Measurements from ENCODE around the gene HAGHL.
"Not testable (repeated sequence)": the region's sequence is repeated elsewhere in the genome, so short reads cannot be mapped to it uniquely, and the experiment has no call there.

HAGHL gene

DNA sequence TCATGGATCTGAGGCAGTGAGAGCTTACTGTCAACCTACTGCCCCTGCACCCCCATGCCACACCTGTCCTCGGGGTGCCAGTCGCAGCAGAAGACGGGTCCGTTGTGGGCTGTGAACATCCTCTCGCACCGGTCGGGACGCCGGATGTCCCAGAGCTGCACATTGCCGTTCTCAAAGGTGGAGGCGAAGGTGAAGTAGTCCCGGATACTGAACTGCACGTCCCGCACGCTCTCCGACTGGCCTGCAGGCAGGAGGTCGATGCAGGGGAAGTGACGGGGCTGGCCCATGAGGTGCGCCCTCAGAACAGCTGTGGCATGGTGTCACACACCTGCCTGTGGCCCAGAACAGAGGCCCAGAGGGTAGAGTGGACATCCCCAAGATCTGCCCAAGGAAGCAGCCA is 39.4 kb upstream of the HAGHL start:
- DNase-seq: no peak

DNA sequence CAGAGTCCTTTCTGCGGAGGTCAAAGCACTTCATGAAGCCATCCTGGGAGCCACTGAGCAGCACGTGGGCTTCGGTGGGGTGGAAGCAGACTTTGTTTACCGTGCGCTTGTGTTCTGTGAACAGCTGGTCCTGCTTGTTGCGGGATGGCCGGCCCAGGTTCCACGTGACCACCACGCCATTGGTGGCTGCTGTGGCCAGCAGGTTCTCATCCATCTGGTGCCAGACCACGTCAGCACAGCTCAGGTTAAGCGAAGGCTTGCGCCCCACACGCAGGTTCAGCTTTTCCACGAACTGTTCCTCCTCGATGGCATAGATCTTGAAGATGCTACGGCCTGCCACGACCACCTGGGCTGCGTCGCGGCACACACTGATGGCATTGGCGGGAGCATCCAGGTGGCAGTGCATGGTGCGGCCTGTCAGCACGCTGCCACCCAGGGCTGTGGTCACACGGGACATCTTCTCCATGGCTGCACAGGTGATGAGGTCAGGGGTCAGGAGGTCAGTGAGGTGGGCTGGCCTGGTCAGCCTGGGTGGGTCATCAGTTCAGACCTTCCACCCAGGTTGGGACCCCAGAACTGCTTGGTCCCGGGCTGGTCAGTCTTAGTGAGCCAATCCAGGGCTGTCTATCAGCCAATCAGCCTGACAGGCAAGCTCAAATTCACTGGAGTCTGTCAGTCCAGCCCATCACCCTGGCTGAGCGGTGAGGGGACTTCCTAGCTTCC is 37.6 kb upstream of the HAGHL start:
- no peak for DNase-seq

DNA sequence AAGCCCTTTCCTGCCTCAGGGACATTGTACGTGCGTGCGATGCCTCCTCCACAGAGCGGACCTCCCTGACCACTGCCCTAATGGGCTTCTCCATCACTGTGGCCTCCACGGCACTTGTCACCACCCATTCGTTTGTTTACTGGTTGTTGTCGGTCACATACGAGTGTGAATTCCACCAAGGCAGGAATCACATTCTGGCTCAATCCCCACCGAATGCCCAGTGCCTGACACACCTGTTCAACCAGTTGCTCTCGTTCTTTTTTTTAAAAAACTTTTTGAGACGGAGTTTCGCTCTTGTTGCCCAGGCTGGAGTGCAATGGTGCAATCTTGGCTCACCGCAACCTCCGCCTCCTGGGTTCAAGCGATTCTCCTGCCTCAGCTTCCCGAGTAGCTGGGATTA is 35.7 kb upstream of the HAGHL start:
- not testable (repeated sequence) for DNase-seq

DNA sequence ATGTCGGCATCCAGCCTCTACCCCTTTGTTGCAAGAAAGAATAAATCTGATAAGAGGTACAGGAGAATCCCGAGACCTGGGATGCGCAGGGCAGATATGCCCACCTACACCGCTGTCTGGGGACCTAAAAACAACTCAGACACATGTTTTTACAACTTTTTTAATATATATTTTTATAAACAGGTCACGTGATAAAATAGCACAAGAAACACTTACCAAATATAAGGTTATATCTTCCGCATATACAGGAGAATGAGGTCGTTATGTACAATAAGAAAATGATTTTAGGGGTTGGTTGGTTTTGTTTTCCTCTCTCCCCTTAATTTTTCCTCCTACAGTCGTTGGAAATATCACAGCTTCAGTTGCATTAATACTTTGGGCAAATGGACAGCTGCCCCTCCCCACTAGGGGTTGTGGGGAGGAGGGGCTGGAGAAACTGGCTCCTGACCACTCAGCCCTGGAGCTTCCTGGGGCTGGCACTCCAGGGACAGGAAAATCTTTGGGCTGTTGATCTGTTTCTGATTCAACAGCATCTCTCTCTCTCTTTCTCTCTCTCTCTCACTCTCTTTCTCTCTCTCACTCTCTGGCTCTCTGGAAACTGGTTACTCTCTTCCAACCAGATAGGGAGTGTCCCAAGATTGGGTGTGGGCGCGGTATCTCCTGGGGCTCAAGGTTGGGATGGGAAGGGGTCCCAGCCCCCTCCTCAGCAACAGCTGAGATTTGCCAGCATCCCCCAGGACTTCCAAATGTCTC is 34.4 kb upstream of the HAGHL start:
- DNase-seq: no peak

DNA sequence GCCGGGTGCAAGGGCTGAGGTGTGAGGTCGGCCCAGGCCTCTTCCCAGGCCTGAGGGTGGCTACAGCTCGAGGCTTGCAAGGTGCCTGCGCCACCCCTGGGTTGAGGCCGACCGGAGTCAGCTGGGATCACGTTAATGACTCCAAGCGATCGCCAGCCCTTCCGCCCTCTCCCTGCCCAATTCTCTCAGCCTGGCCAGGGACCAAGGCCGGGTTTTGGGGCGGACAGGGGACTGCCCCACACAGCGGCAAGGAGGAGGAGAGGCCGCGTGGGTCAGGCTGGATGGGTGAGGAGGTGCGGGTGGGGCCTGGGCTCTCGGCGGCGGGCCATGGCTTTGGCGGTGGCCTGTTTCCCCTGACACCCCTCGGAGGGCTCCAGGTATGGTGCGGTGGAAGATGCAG is 33.5 kb upstream of the HAGHL start:
- no peak for DNase-seq

DNA sequence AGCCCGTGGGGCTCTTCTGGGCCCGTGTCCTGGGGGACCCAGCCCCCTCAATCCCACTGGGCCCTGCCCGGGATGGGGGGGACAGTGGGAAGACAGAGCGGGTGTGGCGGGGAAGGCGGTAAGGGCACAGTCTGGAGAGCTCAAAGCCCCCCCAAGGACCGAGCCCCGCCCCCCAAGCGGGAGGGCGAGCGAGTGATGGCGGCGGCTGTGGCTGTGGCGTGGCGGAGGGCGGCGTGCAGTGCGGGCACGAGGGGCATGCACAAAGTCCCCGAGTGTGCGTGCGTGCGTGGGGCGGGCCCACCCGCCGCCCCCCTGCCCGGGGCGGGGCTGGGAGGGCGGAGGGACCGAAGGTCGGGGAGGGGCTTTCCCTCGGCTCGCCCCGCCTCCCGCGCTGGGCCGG is 33.1 kb upstream of the HAGHL start:
- no peak for DNase-seq

DNA sequence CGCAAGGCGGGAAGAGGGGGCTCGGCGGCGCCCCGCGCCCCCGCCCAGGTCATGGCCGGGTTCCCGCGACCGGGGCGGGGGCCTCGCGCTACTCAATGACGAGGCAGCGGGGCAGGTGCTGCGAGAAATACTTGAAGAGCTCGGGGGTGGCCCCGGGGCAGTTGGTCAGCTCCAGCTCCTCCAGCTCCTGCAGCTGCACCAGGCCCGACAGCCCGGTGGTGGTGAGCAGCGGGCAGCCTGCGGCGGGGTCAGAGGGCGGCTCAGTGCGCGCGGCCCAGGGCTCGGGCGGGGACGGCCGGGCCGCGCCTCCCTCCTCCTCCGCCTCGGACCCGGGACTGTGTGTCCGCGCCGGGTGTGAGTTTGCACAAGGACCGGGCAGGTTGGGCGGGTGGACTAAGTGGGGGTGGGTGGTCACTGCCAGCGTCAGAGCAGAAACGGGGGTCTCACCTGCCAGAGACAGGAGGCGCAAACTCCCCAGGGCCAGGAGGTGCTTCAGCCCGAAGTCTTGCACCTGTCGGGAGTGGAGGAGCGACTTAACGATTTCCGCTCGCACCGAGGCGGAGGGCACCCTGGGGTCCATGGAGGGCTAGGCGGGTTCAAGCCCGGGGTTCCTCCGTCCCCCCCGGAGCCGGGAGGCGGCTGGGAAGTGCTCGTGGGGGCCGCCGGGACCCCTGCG is 32.6 kb upstream of the HAGHL start:
- DNase-seq: no peak

DNA sequence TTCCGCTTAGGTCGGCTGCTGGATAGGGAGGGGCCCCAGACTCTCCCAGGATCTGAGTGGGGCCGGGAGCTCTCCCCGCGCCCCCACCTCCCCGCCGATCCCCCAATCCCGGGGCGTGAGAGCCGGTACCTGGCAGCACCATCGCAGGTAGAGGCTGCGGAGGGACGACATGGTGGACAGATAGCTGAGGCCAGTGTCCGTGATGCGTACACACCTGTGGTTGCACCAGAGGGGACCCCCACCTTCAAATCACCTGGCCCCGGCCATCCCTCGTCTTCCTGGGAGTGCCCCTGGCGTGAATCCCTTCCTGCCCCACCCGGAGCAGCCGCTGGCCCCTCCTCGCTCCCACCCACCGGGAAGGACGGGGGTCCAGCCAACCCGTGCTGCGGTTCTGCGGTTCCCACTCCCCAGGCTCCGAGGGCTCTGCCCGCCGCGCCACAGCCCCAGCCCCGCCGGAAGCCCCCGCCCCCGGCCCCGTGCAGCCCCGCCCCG is 32.0 kb upstream of the HAGHL start:
- DNase-seq: no peak

DNA sequence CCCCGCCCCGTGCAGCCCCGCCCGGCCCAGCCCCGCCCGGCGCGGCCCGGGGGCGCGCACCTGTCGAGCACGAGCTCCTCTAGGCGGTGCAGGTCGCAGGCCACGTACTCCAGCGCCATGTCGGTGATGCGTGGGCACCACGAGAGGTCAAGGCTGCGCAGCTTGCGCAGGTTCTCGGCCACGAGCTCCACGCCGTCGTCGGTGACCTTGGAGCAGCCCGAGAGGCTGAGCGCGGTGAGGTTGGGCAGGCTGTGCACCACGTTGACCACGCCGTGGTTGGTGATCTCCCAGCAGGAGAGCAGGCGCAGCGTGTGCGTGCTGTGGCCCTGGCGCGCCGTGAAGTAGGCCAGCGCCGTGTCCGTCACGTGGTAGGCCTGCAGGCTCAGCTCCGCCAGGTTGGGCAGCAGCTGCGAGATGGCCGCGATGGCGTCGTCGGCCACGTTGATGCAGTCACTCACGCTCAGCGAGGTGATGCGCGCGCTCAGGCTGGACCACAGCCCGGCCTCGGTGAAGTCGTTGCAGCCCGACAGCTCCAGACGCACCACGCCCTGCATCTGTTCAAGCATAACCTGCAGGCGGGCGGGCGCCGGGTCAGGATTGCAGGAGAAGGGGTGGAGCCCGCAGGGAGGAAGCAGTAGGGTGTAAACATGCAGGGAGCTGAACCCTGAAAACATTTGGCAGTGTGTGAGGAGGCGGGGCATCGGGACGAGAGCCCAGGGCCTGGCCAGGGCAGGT is 31.4 kb upstream of the HAGHL start:
- DNase-seq: peak in 1 of 2 donors; percentile 21

DNA sequence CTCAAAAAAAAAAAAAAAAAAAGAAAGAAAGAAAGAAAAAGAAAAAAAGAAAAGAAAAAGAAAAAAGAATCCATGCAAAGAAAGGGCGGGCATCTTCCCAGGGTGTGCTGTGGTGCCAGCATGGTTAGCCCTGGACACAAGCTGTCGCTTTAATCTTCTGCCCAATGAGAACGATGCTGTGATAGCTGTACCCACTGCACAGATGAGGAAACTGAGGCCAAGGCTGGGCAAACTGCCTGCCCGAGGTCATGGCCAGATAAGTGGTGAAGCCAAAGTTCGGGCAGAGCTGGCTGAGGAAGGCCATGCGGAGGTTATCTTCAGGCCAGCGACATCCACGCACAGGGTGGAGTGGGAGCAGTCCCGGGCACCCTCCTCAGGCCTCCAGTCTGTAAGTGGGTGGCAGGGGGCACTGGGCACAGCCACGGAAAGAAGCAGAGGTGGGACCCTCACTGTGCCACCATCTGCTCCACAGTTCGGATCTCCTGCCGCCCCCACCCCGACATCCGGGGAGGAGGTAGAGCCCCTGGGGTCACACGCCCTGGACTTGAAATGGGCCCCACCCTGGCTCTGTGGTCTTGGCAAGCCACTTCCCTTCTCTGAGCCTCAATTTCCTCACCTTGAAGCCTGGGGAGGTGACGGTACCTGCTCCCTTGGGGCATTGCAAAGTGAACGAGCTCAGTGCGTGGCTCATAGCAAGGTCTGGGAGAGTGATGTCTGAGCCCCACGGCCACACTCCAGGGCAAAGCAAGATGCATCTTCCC is 27.8 kb upstream of the HAGHL start:
- DNase-seq: no peak

DNA sequence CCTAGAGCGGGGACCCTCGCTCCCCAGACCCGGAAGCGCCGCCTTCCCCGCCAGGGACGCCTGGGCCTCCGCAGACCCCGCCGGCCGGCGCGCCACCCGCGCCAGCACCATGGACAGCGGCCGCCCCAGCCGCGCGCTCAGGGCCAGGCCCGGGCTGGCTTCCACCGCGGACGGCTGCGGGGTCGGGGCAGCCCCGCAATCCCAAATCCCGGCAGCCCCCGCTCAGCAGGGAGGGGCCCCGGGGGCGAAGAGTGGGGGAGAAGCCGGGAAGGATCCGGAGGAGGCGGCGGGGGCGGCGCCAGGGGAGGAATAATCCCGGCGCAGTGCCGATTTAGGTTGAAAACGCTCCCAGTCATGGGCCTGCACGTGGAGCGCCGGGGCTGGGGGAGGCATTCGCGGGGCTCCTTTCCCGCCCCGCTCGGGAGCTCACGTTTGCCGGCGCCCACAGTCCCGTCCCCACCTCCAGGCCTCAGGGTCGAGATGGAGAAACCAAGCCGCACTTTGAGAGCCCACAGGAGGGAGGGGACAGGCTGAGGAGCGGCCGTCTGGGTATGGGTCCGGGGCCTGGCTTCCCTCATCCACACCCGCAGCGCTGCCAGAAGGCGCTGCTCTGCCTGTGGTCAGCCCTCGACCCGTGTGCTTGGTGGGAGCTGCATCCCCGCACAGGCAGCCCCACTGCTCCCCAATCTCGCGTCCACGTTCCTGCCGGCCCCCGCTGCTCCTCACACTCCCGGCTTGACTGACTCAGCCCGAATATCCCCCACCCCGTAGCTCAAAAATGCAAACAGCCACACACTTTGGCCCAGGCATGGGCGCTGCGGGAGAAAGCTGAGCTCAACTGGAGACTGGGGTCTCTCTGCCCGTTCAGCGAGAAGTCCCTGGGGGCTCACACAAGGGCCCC is 26.0 kb upstream of the HAGHL start:
- DNase-seq: no peak

DNA sequence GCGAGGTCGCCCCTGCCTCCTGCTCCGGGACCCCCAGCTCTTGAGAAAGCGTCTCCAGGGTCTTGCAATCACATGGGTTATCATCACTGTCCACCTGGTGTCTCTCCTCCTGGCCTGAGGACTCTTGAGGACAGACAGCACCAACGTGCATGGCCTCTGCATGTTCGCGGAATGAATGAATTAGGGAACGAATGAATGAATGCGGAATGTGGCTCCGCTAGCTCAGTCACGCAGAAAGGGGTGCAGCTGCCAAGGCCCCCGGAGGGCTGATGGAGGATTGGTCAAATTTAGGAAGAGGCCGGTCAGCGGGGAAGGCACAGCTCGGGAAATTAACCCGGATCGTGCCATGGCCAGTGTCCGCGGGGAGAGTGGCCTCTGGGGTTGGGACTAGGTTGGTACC is 24.6 kb upstream of the HAGHL start:
- DNase-seq: no peak

DNA sequence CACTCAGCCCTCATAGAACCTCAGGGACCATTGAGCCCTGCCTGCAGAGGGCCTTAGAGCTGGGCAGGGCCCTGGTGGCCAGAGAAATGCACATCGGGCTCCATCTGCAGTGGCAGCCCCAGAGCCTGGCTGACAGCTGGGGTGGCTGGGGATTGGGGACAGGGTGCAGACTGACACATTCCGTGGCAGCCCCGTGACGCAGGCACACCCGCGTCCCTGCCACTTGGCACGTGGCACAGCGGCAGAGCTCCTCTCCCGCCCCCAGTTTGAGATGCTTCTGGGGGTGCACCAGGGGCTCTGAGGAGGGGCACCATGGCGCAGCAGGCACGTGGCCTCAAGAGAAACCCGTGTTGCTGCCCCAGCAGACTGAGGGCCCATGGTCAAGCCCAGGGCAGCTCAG is 23.5 kb upstream of the HAGHL start:
- no peak for DNase-seq

DNA sequence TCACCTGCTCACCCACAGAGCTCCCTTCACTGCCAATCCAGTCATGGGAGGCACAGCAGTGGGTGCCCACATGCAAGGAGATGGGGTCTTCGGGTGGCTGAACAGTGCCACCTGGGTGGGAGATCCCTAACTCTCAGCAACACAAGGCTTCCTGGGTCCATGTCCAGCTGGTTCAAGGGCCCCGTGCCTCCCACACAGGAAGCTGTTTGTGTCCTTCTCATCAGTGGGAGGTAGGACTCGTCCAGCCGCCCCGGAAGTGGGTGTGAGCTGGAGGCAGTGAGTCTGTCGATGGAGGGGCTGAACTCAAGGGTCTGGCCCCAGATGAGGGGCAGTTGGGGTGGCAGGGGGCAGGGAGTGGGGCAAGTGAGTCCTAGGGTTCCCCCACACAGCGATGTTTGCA is 22.9 kb upstream of the HAGHL start:
- no peak for DNase-seq

DNA sequence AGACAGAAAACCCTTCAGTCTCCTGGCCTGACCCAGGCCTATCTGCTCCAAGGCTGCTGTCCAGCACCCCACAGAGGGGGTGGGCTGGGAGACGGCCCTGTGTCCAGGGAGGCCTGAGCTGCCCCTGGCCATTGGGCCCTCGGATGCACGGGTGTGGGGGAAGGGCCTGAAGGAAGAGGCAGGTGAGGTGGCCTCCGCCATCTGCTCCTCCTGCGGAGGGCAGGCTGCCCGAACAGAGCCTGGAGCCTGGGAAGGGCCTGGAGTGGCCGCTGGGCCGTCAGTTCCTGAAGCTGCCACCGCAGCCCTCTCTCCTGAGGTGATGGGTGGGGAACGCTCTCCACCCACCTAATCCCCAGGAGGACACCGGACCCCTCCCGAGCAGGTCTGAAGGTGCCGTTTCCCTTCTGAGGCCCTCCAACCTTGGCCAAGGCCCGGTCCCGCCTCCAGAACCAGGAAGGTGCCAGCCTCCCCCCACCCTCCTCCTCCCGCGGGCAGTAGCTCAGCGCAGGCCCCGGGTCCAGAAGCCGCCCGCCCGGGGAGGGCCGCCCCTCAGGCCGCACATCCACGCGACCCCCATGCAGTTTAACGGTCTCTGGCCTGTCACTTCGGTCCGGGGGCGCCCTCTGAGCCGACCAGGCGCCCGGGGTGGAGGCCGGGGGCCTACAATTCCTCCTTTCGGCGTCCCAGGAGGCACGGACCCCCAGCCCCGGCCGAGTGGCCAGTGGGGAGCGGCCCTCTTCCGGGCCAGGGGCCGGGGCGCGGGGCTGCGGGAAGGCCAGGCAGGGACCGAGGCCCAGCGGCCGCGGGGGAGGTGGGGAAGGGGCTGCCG is 22.1 kb upstream of the HAGHL start:
- DNase-seq: no peak

DNA sequence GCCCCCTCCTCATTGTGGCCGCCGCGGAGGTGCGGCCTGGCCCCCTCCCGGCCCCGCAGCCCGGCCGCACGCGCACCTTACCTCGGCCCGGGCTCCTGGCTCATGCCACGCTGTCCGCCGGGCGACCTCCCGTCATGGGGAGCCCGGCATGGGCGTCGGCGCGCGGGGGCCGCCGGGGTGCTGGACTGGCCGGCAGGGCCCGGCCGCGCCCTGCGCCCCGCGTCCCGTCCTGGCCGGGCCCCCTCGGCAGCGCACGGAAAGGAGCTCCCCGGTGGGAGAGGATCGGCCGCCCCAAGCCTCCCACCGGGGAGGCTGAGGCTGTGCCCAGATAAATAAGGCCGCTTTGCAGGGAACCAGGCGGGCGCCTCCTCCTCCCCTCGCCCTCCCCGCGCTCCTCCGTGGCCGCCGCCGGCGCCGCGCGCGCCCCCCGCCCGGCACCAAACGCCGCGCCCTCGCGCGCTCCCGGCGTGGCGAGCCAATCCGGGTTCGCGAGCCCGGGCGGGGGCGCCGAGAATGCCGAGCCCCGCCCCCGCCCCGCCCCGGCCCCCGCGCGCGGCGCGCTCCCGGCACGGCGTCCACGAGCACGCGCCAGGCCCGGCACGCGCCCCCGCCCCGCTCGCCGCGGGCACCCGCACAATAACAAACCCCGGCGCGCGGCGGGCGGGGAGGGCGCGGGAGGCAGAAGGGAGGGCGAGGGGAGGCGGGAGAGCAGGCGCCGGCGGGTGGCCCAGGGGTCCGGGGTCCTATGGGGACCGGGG is 21.3 kb upstream of the HAGHL start, which contains the start of gene FBXL16:
TSS of gene FBXL16 (minus strand) at position 371 of the 758 bp plus-strand sequence. CDS start 8,396 bp downstream, outside the sequence.
- no peak for DNase-seq

DNA sequence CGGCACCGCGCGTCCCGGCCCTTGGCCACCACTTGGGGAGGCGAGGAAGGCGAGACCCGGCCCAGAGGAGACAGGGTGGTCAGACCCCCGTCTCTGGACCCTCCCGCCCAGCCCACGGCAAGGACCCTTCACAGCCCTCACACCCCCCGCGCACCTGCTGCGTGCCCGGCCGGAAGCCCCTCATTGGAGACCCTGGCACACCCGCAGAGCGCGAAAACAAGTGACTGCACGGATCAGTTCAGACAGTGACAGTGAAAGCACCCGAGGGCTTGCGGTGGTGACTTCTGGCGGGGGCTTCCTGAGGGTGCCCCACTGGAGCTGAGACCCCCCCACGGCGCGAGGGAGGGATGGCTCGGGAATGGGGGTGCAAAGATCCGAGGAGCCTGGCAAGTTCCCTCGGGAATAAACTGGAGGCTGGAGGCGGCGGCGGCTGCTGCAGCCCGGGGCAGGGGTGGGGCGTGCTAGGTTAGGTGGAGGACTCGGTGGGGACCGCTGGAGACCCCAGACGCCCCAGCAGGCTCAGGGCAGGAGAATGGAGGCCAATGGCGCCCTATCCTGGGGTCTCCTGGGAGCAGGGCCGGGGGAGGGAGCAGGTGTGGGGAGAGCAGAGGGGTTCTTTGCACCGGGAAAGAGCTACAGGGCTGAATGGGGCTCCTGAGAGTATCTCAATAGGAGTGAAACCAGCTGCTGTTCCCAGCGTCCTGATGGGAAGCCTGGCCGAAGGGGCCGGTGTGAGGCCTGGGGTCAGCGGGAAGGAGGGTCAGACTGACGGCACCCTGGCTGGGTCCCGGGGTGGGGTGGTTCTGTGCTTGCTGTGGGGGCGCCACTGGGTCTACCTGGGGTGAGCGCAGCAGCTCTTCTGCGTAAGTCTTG is 20.5 kb upstream of the HAGHL start:
- DNase-seq: no peak

DNA sequence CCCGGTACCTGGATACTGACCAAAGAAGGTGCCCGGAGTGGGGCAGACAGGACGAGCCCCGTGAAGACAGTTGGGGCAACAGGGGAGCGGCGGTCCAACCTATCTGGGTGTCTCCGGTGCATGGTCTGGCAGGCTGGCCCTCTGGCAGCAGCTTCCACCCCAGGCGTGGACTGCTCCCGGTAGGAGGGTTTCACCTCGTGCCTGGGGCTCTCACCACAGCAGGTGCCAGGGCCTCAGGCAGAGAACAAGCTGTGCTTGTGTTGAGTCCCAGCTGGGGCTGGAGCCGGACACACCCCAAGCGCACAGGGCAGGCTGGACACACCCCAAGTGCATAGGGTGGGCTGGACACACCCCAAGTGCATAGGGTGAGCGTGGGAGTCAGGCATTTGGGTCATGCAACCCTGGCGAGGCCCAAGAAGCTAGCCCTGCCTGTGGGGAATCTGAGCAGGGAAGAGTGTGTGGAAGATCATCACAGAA is 19.8 kb upstream of the HAGHL start:
- no peak for DNase-seq

All from inflammatory macrophage (primary cell).